RWPE2 (cell line): ENCODE measurements around the gene CD8B.

Experiments used
- ATAC-seq: fragments of 200-7000 bp; cut with Tn5 transposase; 3 replicates; pipeline ENCODE4 v1.9.1; 2021; ENCODE audit warnings: low read depth
- DNase-seq: peaks from one replicate; pipeline ENCODE4 v3.0.0-alpha.2; 2020; ENCODE audit warnings: low spot score
- H3K27ac ChIP-seq: fragments of 450-650 bp; 2 replicates; pipeline ENCODE4 v1.5.1; 2017; ENCODE audit warnings: mild to moderate bottlenecking; ENCODE audit not compliant: poor library complexity, severe bottlenecking
- H3K27me3 ChIP-seq: fragments of 250-450 bp; sonication (Bioruptor Pico); 2 replicates; pipeline ENCODE4 v1.5.1; 2021; ENCODE audit warnings: mild to moderate bottlenecking, moderate library complexity; ENCODE audit not compliant: insufficient read depth, poor library complexity, severe bottlenecking
- H3K36me3 ChIP-seq: fragments of 250-450 bp; sonication (Bioruptor Pico); 2 replicates; pipeline ENCODE4 v1.5.1; 2020; ENCODE audit warnings: low read depth, mild to moderate bottlenecking, moderate library complexity
- H3K4me1 ChIP-seq: fragments of 250-450 bp; sonication (Bioruptor Pico); 2 replicates; pipeline ENCODE4 v1.5.1; 2021; ENCODE audit warnings: mild to moderate bottlenecking, moderate library complexity; ENCODE audit not compliant: insufficient read depth, poor library complexity, severe bottlenecking
- H3K4me3 ChIP-seq: fragments of 250-450 bp; sonication (Bioruptor Pico); 2 replicates; pipeline ENCODE4 v1.5.1; 2021; ENCODE audit warnings: mild to moderate bottlenecking, moderate library complexity; ENCODE audit not compliant: severe bottlenecking
- H3K9me3 ChIP-seq: fragments of 250-450 bp; sonication (Bioruptor Pico); 2 replicates; pipeline ENCODE4 v1.5.1; 2021; ENCODE audit warnings: mild to moderate bottlenecking, moderate library complexity; ENCODE audit not compliant: severe bottlenecking
- CTCF ChIP-seq: fragments of 450-650 bp; IDR thresholded peaks from one replicate; pipeline ENCODE4 v1.5.1; 2017; ENCODE audit warnings: mild to moderate bottlenecking, moderate library complexity; ENCODE audit not compliant: poor library complexity, severe bottlenecking

Gene CD8B

DNA sequence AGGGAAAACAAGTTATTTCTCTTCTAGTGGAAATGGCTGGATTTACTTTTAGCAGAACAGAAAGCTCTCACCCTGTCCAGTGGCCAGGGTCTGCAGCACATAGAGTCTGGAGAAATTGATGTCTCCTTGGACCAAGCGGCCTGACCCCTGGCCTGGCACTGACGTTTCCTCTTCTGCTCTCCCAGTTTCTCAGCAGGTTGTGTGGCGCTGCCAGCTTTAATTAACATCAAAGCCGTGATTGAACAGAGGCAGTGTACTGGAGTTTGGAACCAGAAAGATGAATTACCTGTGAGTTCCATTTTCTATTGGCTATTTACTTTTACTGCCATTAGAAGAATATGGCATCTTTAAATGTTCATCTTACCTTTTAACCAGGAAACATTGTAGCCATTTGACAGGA, 91.8 kb downstream of the CD8B start:
- DNase-seq (no peak), ATAC-seq (no peak)
- H3K4me3 ChIP-seq, result no peak overlapping the region
- no peaks in the 10 kb centered on the region for H3K9me3 ChIP-seq
- no peak for TF ChIP-seq CTCF
- no peaks in the 10 kb centered on the region for H3K27me3 ChIP-seq
- H3K27ac ChIP-seq, result no peak overlapping the region
- H3K4me1 ChIP-seq, result no peaks in the 10 kb centered on the region
- H3K36me3 ChIP-seq, result peaks cover 61% of the 10 kb centered on the region

GRCh38 chr2:86768189-86768949, 93.3 kb downstream of the CD8B start:
- no peaks in the 10 kb centered on the region for H3K27me3 ChIP-seq
- ATAC-seq, result no peak
- peaks cover 48% of the 10 kb centered on the region for H3K36me3 ChIP-seq
- H3K27ac ChIP-seq, result no peak overlapping the region
- no peaks in the 10 kb centered on the region for H3K9me3 ChIP-seq
- no peak for TF ChIP-seq CTCF
- DNase-seq, result no peak
- no peak overlapping the region for H3K4me3 ChIP-seq
- H3K4me1 ChIP-seq, result no peaks in the 10 kb centered on the region
